Mucosa of rectum (tissue), 2 donors: ENCODE data around the gene HDAC11.

ENCODE experiments used
- H3K27ac ChIP-seq, 2 donors: one replicate each; pipeline ENCODE4 v1.7.0; 2013; ENCODE audit warnings: inconsistent platforms in 2 of 2, low read depth in 2 of 2, low read length in 2 of 2
- H3K27me3 ChIP-seq, 2 donors: one replicate each; pipeline ENCODE4 v1.7.0; 2013; ENCODE audit warnings: low read length in 2 of 2; ENCODE audit not compliant: control insufficient read depth in 2 of 2, insufficient read depth in 2 of 2
- H3K36me3 ChIP-seq, 2 donors: one replicate each; pipeline ENCODE4 v1.7.0; 2013; ENCODE audit warnings: low read length in 2 of 2; ENCODE audit not compliant: control insufficient read depth in 2 of 2, insufficient read depth in 2 of 2
- H3K4me1 ChIP-seq, 2 donors: one replicate each; pipeline ENCODE4 v1.7.0; 2013; ENCODE audit warnings: low read length in 2 of 2, mild to moderate bottlenecking in 1 of 2; ENCODE audit not compliant: control insufficient read depth in 2 of 2, insufficient read depth in 2 of 2
- H3K4me3 ChIP-seq, 2 donors: one replicate each; pipeline ENCODE4 v1.7.0; 2013; ENCODE audit warnings: low read length in 2 of 2
- H3K9ac ChIP-seq, 2 donors: one replicate each; pipeline ENCODE4 v1.7.0; 2013; ENCODE audit warnings: low read length in 2 of 2, low read depth in 1 of 2, mild to moderate bottlenecking in 1 of 2
- H3K9me3 ChIP-seq, 2 donors: one replicate each; pipeline ENCODE4 v1.7.0; 2013; ENCODE audit warnings: low read length in 2 of 2; ENCODE audit not compliant: control insufficient read depth in 2 of 2
- donor health status: healthy.
- donor health status: Normal muscosa, but diverticular disease.

Gene HDAC11

DNA sequence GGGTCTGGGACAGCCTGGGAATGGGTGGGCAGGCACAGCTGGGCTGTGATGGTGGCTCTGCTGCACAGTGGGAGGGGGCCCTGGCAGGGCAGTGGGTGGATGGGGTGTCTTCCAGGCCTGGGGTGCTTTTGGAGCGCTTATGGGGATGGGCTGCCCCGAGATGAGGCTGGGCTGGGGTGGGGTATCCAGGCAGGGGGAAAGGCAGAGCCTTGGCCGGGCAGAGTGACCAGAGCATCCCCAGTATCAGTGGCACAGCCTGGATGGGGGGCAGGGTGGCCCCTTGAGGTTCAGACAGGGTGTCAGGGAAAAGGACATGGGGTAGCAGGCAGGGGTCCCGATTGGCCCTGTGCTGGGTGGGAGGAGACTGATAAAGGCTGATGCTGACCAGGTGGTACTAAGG, 26.6 kb downstream of the HDAC11 start:
- no peak overlapping the region for H3K27ac ChIP-seq

DNA sequence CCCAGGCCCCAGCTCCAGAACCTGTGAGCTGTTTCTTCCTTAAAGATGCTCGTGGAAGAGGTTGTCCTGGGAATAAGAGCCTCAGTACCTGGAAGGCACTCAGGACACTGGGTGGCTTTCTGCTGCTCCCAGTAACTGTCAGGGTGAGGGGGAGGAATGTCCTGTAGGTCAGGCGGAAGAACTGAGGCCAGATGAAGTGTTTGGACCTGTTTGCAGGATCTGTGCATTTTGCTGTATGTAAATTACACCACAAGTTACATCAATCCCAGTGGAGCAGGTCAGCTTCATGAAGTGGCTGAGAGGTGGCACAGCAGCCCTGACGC, 27.1 kb downstream of the HDAC11 start:
- no peaks in the 10 kb centered on the region for H3K9me3 ChIP-seq
- no peaks in the 10 kb centered on the region for H3K4me1 ChIP-seq
- peaks cover 5 to 6% of the 10 kb centered on the region in 2 donors for H3K36me3 ChIP-seq
- no peak overlapping the region for H3K4me3 ChIP-seq
- H3K9ac ChIP-seq: no peak overlapping the region
- H3K27me3 ChIP-seq: no peaks in the 10 kb centered on the region
- H3K27ac ChIP-seq: no peak overlapping the region

More for the DNA sequence above, 26.6 kb downstream of the HDAC11 start:
- Histone ChIP-seq H3K4me3 (no peak overlapping the region), H3K4me1 (no peaks in the 10 kb centered on the region), H3K9me3 (no peaks in the 10 kb centered on the region), H3K36me3 (peaks cover 5 to 6% of the 10 kb centered on the region in 2 donors), H3K9ac (no peak overlapping the region), H3K27me3 (no peaks in the 10 kb centered on the region)

DNA sequence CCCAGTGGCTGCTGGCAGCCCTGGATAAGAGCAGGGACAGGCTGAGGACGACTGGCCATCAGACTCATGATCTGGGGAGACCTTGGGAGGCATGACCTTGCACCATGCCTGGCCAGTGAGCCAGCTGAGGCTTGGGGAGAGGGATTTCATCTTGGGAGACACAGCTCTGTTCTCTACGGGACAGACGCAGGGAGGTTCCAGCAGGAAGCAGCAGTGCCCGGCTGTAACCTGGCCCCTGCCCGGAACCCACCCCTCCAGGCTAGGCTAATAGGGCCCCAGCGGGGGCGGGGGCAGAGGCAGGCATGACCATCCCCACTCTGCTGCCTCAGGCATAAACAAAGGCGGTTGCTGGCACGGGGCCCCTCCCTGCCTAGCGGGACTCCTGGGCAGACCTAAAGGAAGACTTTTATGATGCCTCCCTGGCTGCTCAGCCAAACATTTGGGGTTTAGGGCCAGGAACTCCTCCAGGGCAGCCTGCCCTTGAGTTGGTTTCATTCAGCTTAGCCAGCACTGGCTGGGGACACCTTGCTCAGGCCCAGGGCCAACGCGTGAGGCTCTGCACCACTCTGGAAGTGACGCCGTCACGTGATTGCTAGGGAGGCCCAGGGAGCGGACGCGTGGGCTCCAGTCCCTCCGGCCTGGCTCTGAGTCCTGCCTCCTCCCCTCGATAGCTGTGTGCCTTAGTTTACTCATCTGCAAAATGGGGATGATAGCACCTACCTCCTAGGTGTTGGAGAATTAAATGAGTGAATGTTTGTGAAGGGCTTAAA, 27.6 kb downstream of the HDAC11 start:
- H3K36me3 ChIP-seq: peaks cover 5 to 6% of the 10 kb centered on the region in 2 donors
- no peaks in the 10 kb centered on the region for H3K27me3 ChIP-seq
- H3K4me3 ChIP-seq: no peak overlapping the region
- no peak overlapping the region for H3K9ac ChIP-seq
- H3K9me3 ChIP-seq: no peaks in the 10 kb centered on the region
- H3K4me1 ChIP-seq: no peaks in the 10 kb centered on the region
- H3K27ac ChIP-seq: no peak overlapping the region

DNA sequence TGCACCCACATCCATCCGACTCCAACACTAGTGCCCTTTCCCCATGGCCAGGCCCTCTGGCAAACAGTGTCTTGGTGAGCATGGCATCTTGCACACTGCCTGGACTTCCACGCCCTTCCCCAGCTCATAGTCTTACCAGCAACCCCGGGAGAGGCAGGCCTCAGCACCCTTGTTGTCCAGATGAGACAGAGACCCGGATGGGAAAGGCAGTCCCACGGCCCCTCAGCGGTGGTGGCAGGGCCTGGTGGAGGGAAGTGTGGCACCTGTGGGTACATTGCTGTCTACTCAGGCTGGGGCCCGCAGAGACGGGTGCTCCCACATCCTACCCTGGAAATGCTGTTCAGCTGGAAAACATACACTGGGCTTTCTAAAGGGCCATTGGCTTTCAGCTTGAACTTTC, 28.4 kb downstream of the HDAC11 start:
- Histone ChIP-seq H3K4me3 (no peak overlapping the region), H3K27me3 (no peaks in the 10 kb centered on the region), H3K9ac (no peak overlapping the region), H3K9me3 (no peaks in the 10 kb centered on the region), H3K36me3 (peaks cover 5 to 6% of the 10 kb centered on the region in 2 donors), H3K27ac (no peak overlapping the region), H3K4me1 (no peaks in the 10 kb centered on the region)

DNA sequence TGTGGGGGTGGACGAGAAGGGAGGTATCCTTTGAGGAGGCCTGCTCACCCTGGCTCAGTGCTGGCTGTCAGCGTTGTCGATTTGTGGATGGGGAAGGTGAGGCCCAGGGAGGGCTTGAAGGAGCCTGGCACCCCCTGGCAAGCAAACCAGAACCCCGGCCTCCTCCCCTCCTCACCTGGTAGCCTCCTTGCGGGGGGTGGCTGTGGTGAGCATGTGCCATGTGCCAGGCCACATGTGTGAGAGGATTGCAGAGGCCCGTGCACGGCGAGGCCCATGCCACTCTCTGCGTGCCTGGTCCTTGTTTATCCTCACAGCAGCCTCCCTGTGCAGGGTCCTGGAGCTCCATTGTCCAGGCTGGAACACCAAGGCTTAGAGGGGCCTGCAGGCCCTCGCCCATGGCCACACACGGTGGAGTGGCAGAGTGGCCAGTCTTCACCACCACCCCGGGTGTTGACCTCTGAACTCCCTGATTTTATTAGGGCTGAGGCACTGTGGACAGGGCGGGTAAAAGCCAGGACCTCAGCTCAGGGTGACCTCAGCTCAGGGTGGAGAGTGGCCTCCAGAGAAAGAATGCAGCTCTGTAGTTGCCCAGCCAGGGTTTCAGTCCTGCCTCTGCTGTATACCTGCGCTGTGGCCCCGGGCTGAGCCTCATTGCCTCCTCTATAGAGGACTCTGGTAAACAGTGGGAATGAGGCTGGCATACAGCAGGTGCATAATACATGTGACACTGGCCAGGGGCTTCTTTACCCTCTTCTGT, 29.1 kb downstream of the HDAC11 start:
- peaks cover 0 to 1% of the 10 kb centered on the region in 2 donors for H3K27me3 ChIP-seq
- H3K9me3 ChIP-seq: no peaks in the 10 kb centered on the region
- H3K4me3 ChIP-seq: no peak overlapping the region
- no peak overlapping the region for H3K9ac ChIP-seq
- H3K4me1 ChIP-seq: no peaks in the 10 kb centered on the region
- H3K27ac ChIP-seq: no peak overlapping the region
- H3K36me3 ChIP-seq: peaks cover 0 to 3% of the 10 kb centered on the region in 2 donors

DNA sequence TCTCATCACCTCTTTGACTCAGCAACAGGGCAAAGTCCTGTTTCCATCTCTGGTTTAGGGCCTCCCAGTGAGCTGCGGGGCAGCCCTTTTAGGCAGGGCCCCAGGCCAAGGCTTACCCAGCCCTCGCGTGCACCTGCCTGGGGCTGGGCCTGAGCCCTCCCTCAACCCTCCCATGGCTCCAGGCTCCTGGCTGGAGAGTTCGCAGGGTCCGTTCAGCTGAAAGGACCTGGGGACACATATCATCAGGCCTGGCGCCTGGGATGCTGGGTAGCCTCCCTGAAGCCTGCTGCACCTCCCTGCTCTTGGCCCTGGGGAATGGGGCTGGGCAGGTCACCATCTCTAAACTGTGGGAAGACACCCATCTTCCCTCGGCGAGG, 29.7 kb downstream of the HDAC11 start:
- H3K36me3 ChIP-seq: no peaks in the 10 kb centered on the region
- H3K9ac ChIP-seq: no peak overlapping the region
- H3K27me3 ChIP-seq: peaks cover 0 to 4% of the 10 kb centered on the region in 2 donors
- no peaks in the 10 kb centered on the region for H3K9me3 ChIP-seq
- no peaks in the 10 kb centered on the region for H3K4me1 ChIP-seq
- no peak overlapping the region for H3K4me3 ChIP-seq
- H3K27ac ChIP-seq: no peak overlapping the region

DNA sequence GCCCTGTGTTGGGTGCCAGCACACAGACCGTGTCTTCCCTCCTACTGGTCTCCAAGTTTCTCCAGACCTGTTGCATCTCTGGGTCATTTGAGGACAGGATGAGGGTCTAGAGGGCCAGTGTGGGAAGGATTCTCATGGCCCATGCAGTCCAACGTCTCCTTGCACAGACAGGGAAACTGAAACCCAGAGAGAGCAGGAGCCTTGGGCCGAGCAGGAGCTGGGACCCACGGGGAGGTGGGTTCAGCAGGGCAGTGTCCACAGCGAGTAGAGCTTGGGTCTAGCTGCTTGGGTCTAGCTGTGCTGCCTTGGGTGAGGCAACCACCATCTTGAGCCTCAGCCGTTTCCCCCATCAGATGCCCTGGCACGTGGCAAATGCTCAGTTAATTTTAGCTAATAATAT, 32.3 kb downstream of the HDAC11 start:
- Histone ChIP-seq H3K27ac (no peak overlapping the region), H3K36me3 (no peaks in the 10 kb centered on the region), H3K27me3 (peaks cover 0 to 4% of the 10 kb centered on the region in 2 donors), H3K4me1 (no peaks in the 10 kb centered on the region), H3K9me3 (no peaks in the 10 kb centered on the region), H3K9ac (no peak overlapping the region), H3K4me3 (no peak overlapping the region)

DNA sequence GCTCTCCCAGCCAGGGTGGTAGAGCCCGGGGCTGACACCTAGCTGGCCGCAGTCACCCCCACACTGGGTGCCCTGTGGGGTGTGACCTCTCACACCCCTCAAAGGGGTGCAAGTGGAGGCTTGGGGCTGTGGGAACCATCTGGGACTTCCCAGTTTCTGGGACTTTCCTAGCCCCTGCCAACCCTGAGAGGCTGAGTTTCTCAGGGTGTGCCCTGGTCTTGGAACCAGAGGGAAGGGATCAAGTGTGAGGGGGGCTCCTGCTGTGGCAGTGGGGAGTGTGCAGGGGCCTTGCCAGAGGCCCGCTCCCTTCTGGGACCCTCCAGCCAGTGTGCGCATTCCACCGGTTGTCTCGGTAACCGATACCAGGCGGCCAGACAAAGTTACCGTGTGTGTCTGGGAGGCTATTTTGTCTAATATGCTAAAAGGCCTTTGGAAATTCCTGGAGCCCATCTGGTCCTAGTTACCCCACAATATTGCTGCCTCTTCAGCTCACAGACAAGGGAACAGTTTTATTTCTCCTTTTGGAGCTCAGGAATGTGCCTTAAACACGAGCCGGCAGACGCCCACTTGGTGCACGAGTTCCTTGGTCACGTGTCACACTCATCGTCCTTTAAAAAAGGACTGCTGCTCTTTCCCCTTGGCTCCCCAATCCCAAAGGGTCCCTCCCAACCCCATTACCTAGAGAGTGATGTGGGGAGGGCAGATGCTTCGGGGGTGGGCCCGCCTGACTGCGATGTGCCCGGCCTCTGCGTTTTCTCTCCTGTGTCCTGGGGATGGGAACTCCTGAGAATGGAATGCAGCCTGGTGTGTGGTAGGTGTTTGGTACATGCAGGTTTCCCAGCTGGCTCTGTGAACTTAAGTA, 33.2 kb downstream of the HDAC11 start:
- peaks cover 0 to 4% of the 10 kb centered on the region in 2 donors for H3K27me3 ChIP-seq
- no peak overlapping the region for H3K9ac ChIP-seq
- H3K36me3 ChIP-seq: no peaks in the 10 kb centered on the region
- H3K4me1 ChIP-seq: no peaks in the 10 kb centered on the region
- no peak overlapping the region for H3K27ac ChIP-seq
- H3K9me3 ChIP-seq: no peaks in the 10 kb centered on the region
- H3K4me3 ChIP-seq: no peak overlapping the region

DNA sequence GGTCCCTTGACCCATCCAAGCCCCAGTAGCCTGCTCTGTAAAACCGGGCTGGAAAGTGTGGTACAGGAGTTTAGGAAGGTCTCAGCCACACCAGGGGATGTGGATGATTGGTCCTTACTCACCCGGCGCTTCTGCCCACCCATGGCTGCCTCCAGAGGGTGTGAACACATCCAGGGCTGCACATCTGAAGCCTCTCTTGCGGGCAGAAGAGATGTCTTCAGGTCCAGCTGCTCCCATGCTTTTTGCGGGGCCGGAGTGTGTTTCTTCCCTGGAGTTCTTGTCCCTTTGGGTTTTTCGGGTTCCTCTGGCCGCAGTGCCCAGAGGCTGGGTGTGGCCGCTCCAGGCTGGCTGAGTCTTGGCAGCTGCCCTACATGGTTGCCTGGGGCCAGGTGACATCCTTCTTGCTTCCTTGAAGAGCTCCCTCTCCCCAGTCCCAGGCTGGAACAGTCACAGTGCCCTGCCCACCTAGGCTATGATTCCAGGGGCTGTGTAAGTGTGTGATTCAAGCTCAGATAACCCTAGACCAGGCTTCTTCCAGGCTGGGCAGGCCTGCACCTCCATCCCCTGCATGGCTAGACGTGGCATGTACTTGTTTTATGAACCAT, 33.9 kb downstream of the HDAC11 start:
- Histone ChIP-seq H3K4me3 (no peak overlapping the region), H3K27me3 (peaks cover 0 to 4% of the 10 kb centered on the region in 2 donors), H3K9ac (no peak overlapping the region), H3K36me3 (no peaks in the 10 kb centered on the region), H3K27ac (no peak overlapping the region), H3K4me1 (no peaks in the 10 kb centered on the region), H3K9me3 (no peaks in the 10 kb centered on the region)
